Stomach smooth muscle (tissue), 2 donors: ENCODE measurements around the gene RFC4.

Experiments used
- H3K27ac ChIP-seq: one replicate; pipeline ENCODE4 v1.7.0; 2013; ENCODE audit warnings: mild to moderate bottlenecking, low read length, inconsistent platforms
- H3K27me3 ChIP-seq, 2 donors: one replicate each; pipeline ENCODE4 v1.7.0; 2013; ENCODE audit warnings: low read length in 2 of 2; ENCODE audit not compliant: insufficient read depth in 2 of 2, control insufficient read depth in 1 of 2
- H3K36me3 ChIP-seq, 2 donors: one replicate each; pipeline ENCODE4 v1.7.0; 2013; ENCODE audit warnings: low read length in 2 of 2; ENCODE audit not compliant: control insufficient read depth in 2 of 2, insufficient read depth in 2 of 2
- H3K4me1 ChIP-seq: one replicate; pipeline ENCODE4 v1.7.0; 2013; ENCODE audit warnings: low read length; ENCODE audit not compliant: control insufficient read depth, insufficient read depth
- H3K4me3 ChIP-seq, 2 donors: one replicate each; pipeline ENCODE4 v1.7.0; 2013; ENCODE audit warnings: low read length in 2 of 2
- H3K9ac ChIP-seq, 2 donors: one replicate each; pipeline ENCODE4 v1.7.0; 2013; ENCODE audit warnings: low read length in 2 of 2, mild to moderate bottlenecking in 1 of 2
- H3K9me3 ChIP-seq, 2 donors: one replicate each; pipeline ENCODE4 v1.7.0; 2013; ENCODE audit warnings: low read length in 2 of 2; ENCODE audit not compliant: control insufficient read depth in 2 of 2
- donor health status: healthy.
- donor health status: Pancreatic carcinoma.

RFC4 gene

GRCh38 chr3:186786922-186787321 lies 19.4 kb downstream of the RFC4 start:
- peak overlapping the region; percentile 32 to 35 for H3K4me3 ChIP-seq
- H3K4me1 ChIP-seq: peaks cover 38% of the 10 kb centered on the region
- no peaks in the 10 kb centered on the region for H3K27me3 ChIP-seq
- H3K36me3 ChIP-seq: peaks cover 45 to 59% of the 10 kb centered on the region in 2 donors
- no peak overlapping the region for H3K27ac ChIP-seq
- H3K9me3 ChIP-seq: no peaks in the 10 kb centered on the region
- H3K9ac ChIP-seq: peak overlapping the region in 1 of 2 donors; percentile 2

- H3K4me1 ChIP-seq: peaks cover 38% of the 10 kb centered on the region
- H3K27ac ChIP-seq: no peak overlapping the region
- peaks cover 45 to 59% of the 10 kb centered on the region in 2 donors for H3K36me3 ChIP-seq
- peak overlapping the region; percentile 88 to 100 for H3K4me3 ChIP-seq
- no peaks in the 10 kb centered on the region for H3K27me3 ChIP-seq
- H3K9ac ChIP-seq: peak overlapping the region; percentile 21 to 98
- no peaks in the 10 kb centered on the region for H3K9me3 ChIP-seq
Measured at GRCh38 chr3:186785495-186786018, 20.7 kb downstream of the RFC4 start.

- Histone ChIP-seq H3K9ac (peak overlapping the region; percentile 98 to 100), H3K9me3 (no peaks in the 10 kb centered on the region), H3K27ac (peak overlapping the region; percentile 99), H3K36me3 (peaks cover 42 to 53% of the 10 kb centered on the region in 2 donors), H3K4me3 (peak overlapping the region; percentile 88 to 100), H3K4me1 (peaks cover 38% of the 10 kb centered on the region), H3K27me3 (no peaks in the 10 kb centered on the region)
Measured at GRCh38 chr3:186784820-186785494, 21.3 kb downstream of the RFC4 start.

GRCh38 chr3:186783731-186784515 lies 22.4 kb downstream of the RFC4 start:
- Histone ChIP-seq H3K27ac (peak overlapping the region; percentile 99), H3K27me3 (no peaks in the 10 kb centered on the region), H3K4me3 (peak overlapping the region; percentile 88 to 100), H3K9ac (peak overlapping the region; percentile 98 to 100), H3K9me3 (no peaks in the 10 kb centered on the region), H3K36me3 (peaks cover 42 to 47% of the 10 kb centered on the region in 2 donors), H3K4me1 (peaks cover 38% of the 10 kb centered on the region)

GRCh38 chr3:186783058-186783730 lies 23.1 kb downstream of the RFC4 start, which contains the start of gene EIF4A2:
Gene EIF4A2 (plus strand): TSS chr3:186783577. CDS start chr3:186783611, 34 bp downstream.
- no peaks in the 10 kb centered on the region for H3K27me3 ChIP-seq
- H3K27ac ChIP-seq: peak within 1 kb of the TSS; percentile 99
- H3K4me3 ChIP-seq: peak within 1 kb of the TSS; percentile 88 to 100
- H3K36me3 ChIP-seq: peaks cover 38 to 40% of the 10 kb centered on the region in 2 donors
- H3K9me3 ChIP-seq: no peaks in the 10 kb centered on the region
- peak within 1 kb of the TSS; percentile 98 to 100 for H3K9ac ChIP-seq
- peaks cover 33% of the 10 kb centered on the region for H3K4me1 ChIP-seq

- peak overlapping the region; percentile 99 for H3K27ac ChIP-seq
- peaks cover 31% of the 10 kb centered on the region for H3K4me1 ChIP-seq
- peak overlapping the region; percentile 98 to 100 for H3K9ac ChIP-seq
- H3K4me3 ChIP-seq: peak overlapping the region; percentile 88 to 100
- peaks cover 34% of the 10 kb centered on the region in 2 donors for H3K36me3 ChIP-seq
- H3K9me3 ChIP-seq: no peaks in the 10 kb centered on the region
- no peaks in the 10 kb centered on the region for H3K27me3 ChIP-seq
Measured at GRCh38 chr3:186782542-186783057, 23.7 kb downstream of the RFC4 start.

- H3K36me3 ChIP-seq: peaks cover 0 to 1% of the 10 kb centered on the region in 2 donors
- no peak overlapping the region for H3K9ac ChIP-seq
- H3K4me3 ChIP-seq: no peak overlapping the region
- no peaks in the 10 kb centered on the region for H3K27me3 ChIP-seq
- no peaks in the 10 kb centered on the region for H3K9me3 ChIP-seq
- no peak overlapping the region for H3K27ac ChIP-seq
- no peaks in the 10 kb centered on the region for H3K4me1 ChIP-seq
Measured at GRCh38 chr3:186779204-186779603, 27.1 kb downstream of the RFC4 start.

GRCh38 chr3:186775999-186776398 lies 30.3 kb downstream of the RFC4 start:
- Histone ChIP-seq H3K27ac (no peak overlapping the region), H3K9ac (no peak overlapping the region), H3K4me1 (peaks cover 7% of the 10 kb centered on the region), H3K9me3 (no peaks in the 10 kb centered on the region), H3K36me3 (no peaks in the 10 kb centered on the region), H3K27me3 (peaks cover 4 to 9% of the 10 kb centered on the region in 2 donors), H3K4me3 (no peak overlapping the region)

- Histone ChIP-seq H3K27me3 (peaks cover 4 to 9% of the 10 kb centered on the region in 2 donors), H3K36me3 (no peaks in the 10 kb centered on the region), H3K27ac (no peak overlapping the region), H3K9ac (peak overlapping the region; percentile 13 to 48), H3K9me3 (no peaks in the 10 kb centered on the region), H3K4me1 (peaks cover 7% of the 10 kb centered on the region), H3K4me3 (peak overlapping the region; percentile 60 to 69)
Measured at GRCh38 chr3:186772701-186773417, 33.4 kb downstream of the RFC4 start.
